Inflammatory macrophage treated with lipopolysaccharide for 4 hours (primary cell): ENCODE measurements around the gene PHYH.
A peak's percentile ranks its signal among the peaks of the same experiment; 100 is the strongest.
"Not testable (repeated sequence)": the region's sequence is repeated elsewhere in the genome, so short reads cannot be mapped to it uniquely, and the experiment has no call there.

Experiments used
- DNase-seq: peaks from one replicate; pipeline ENCODE4 v3.0.0-alpha.2; 2020

The PHYH gene

DNA sequence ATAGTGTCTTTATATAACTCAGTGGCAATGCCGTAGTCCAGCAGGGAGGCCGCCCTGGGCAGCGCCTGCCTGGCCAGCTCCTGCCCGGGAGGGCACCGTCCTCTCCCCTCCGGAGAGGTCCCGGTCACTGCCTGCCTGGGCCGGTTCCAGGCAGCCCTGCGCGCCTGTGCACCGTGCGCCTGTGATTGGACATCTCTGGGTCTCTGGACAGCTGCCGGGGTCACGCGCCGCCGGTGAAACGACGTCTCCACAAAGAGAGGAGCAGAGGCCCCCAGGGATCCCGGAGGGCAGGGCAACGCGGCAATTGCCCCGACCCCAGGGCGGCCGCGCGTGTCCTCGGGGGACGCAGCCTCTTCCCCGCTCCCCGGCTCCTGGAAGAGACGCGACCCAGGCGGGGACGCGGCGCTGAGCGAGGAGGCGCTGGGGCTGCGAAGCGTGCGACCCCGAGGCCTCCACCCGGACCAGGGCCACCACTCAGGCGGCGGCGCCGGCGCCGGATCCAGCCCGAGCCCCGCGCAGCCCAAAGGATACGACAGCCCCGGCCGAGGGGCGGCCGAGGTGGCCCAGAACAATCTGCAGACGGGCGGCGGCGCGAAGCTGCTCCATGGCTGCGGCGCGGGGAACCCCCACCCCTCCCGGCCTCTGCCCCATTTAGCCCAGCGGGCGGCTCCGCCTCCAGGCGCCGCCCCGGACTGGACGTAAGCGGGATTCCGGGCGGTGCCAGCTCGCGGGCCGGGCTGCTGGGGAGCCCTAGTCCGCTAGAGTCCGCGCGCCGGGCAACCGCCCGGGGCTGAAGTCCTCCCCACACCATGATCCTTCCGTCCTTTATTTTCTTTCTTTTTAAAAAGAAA is at the start of gene PHYH:
Gene PHYH (minus strand): TSS at position 628 of the 851 bp plus-strand sequence. CDS start 22 bp downstream, at position 606.
- DNase-seq, result peak; percentile 88

GRCh38 chr10:13348216-13349017 is 48.6 kb upstream of the PHYH start, which contains the start of gene SEPHS1:
TSS of gene SEPHS1 (minus strand) at chr10:13348293. CDS start at chr10:13344950, 3,343 bp downstream.
- DNase-seq, result peak; percentile 47

- peak; percentile 79 for DNase-seq
Measured at GRCh38 chr10:13347500-13348156, 47.8 kb upstream of the PHYH start.

GRCh38 chr10:13347043-13347499 is 47.2 kb upstream of the PHYH start:
- DNase-seq, result peak; percentile 31

DNA sequence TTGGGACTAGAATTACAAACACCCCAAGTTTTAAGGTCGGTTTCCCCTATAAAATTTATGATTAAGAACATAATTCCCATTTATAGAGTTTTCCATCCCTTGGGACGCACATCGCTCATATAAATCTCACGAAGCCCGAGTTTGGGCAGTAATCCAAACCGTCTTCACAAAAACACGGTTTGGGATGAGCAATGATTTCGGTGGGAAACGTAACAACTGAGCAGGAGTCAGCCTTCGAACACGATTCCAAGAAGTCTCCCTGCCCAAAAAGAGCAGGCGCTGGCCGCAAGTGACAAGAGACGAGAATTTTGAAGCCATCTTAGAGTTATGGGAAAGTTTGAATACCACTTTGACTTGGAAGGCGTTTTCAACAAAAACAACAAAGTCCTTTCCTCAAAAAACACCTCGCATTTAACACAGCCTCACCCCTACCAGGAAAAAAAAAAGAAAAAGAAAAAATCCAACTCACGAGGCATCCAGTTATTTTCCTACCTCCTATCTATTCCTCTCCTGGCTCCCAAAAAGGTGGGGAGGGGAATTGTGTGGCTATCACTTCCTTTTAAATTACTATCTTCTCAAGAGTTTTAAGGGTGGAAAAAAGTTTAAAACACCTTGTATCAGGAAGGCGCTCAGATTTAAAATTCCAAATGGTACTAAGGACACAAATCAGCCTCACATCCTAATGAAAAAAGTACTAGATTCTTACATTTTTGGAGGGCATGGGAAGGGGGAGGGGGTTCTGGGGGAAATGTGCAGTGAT is 46.6 kb upstream of the PHYH start:
- no peak for DNase-seq

GRCh38 chr10:13340626-13341376 is 40.9 kb upstream of the PHYH start:
- no peak for DNase-seq

- no peak for DNase-seq
Measured at GRCh38 chr10:13340068-13340467, 40.2 kb upstream of the PHYH start.

DNA sequence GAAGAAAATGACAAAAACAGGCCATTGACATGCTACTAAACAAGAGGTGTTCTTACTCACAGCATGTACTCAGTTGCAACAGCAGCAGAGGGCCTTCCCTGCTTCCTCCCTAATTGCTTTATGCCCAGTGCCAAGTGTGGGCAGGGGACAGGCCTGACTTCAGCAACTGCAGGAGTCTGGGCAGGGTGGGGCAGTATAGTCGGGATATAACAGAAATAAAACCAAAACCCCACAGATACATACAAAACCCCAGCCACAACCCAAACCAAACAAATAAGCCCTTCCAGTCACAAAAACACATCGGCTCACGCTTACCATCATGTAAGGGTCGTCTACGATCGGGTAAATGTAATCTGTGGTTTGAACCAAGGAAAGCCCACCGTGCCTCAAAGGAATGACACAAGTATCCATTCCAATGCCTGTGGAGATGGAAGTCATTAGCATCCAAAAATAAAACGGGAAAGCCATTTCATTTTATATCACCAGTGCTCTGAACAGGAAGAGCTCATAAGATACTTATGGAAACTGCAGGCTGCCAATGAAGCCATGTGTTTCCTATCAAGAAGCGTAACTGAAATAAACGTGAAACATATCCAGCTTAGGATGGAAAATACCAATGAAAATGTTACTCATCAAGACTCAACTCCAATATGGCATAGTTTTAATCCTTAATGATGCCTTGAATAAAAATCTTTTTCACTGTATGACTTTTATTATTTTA is 38.7 kb upstream of the PHYH start:
- no peak for DNase-seq

DNA sequence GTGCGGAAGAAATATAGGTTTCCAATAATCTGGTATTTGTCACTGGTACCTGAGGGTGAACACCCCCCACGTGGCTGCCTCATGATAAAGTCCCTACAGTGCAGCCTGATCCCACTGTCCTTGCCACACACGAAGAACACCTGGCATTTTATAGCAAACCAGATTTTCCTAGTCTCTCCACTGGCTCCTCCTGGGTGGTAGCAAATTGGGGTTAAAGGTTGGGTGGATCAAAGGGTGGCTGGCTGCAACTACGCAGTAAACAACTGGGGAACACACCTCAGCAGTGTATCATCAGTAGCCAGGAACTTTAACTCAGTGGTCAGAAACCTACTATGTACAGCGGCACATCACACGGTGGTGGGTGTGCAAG is 37.9 kb upstream of the PHYH start:
- no peak for DNase-seq

GRCh38 chr10:13337128-13337826 is 37.4 kb upstream of the PHYH start:
- DNase-seq, result no peak

DNA sequence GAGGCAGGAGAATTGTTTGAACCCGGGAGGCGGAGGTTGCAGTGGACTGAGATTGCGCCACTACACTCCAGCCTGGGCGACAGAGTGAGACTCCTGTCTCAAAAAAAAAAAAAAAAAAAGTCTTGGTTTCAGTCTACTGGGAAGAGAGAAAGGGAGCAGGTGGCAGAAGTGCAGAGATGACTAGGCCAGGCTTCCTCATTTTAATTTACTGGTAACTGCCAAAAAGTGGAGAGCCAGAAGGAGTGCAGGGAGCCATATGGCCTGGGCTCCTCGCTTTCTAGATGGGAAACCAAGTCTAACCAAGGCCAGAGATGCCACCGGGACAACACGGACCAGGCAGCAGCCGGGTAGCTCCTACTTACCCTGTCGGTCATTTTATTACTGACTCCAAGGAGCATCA is 36.0 kb upstream of the PHYH start:
- no peak for DNase-seq

DNA sequence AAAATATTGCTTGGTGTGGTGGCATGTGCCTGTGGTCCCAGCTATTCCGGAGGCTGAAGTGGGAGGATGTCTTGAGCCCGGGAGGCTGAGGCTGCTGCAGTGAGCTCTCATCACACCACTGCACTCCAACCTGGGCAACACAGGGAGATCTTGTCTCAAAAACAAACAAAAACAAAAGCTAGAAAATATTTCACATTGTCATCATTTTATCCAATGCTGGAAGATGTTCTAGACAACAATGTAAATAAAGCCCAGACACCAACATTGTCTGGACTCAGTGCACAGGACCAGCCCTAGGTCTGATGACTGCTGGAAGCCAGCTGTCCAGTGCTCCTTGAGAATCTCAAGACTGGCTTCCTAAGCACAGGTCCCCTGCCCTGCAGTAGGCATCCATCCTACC is 34.7 kb upstream of the PHYH start:
- DNase-seq, result no peak

- DNase-seq, result no peak
Measured at GRCh38 chr10:13331646-13332045, 31.8 kb upstream of the PHYH start.

GRCh38 chr10:13330980-13331379 is 31.1 kb upstream of the PHYH start:
- DNase-seq, result not testable (repeated sequence)

DNA sequence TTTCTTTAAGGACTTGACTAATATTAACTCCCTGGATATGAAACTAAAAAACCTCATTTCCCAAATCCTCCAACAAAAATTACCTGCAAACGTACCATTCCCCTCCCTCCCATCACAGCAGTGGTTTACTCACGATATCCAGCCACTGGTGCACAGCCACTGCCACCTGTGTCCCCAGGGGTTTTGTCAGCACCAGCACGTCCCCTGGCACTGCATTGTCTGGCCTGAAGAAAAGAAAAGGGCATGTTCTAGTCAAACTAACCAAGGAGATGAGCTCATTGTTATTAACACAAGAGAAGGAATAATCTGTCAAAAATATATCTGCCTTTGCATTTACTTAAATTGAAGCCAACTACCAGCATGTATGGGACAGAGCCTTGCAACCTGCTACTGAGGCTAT is 29.7 kb upstream of the PHYH start:
- DNase-seq, result no peak

GRCh38 chr10:13328613-13329012 is 28.7 kb upstream of the PHYH start:
- DNase-seq, result no peak

DNA sequence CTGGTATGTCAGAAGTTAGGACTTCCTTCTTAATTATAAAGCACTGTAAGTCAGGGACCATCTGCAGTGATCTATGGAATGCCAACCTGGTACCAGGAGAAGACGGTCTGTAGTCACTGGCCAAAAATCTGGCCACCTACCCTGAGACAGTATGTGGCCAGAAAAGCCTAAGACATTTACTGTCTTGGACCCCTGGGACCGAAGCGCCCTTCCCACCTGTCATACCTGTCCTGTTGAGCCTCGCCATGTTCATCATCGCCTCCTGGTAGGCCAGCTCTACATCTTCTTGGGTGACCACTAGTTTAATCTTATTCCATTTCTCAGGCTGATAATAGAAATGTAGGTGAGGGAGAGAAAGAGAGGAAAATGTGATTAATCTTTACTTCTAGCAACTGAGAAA is 28.3 kb upstream of the PHYH start:
- no peak for DNase-seq

- no peak for DNase-seq
Measured at GRCh38 chr10:13327534-13327933, 27.7 kb upstream of the PHYH start.

DNA sequence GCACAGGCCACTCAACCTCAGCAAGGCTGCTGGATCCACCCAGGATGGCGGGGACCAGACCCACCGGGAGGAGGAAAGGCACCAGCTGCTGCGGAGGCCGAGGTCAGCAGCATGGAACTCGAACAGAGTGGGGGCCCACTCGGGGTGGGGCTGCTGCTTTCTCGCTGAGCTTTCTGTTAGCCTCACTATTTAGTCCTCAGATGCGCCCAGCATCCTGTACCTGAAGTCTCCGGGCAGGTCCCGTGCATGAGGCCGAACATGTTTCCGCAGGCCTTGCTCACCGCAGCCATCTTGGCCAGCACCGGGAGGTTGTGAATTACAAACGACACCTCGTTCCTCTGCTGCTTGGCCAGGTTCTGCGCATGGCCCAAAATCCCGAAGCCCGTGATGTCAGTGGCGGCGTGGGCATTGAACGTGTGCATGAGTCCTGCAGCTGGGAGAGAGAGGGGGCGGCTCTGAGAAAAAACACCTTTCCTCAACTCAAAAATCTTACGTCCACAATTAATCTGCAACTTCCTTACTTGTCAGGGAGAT is 22.8 kb upstream of the PHYH start:
- DNase-seq, result no peak

DNA sequence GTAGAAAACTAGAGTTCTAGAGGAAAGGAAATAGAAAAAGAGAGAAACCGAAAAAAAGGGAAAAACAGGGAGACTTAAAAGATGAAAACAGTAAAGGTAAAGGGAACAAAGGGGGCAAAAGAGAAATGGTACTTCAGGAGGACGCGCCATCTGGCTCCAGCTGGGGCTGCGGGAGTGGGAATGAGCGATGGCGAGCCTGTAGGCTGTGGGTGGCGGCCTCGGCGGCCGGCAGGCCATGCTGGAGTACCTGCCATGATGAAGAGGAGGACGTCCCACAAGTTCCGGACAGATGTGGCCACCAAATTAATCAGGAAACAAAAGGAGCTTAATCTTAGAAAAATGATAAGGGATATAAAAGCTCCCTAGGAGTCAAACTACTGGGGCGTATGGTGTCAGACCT is 21.7 kb upstream of the PHYH start:
- DNase-seq, result no peak
